Caco-2 (cell line): ENCODE data around the gene OLFML3. TPM values are rescaled to one million over a fixed set of nuclear protein-coding genes. Genes with fewer than 3 reads are reported as not detected.

Source experiments
- BruUV-seq: library from RNA; stranded (reverse); fragments of 400-500 nt; replicated peaks from 2 replicates; lab custom pipeline; 2021; lab: Mats Ljungman, UMichigan
- CTCF ChIA-PET: fragments of 300-600 bp; sonication (Branson Sonifier 250); formaldehyde crosslinking; loops from one replicate; lab custom pipeline; 2022; ENCODE audit warnings: antibody characterized with exemption; lab: Charles Lee
- POLR2A ChIA-PET: fragments of 300-600 bp; sonication (Branson Sonifier 250); formaldehyde crosslinking; loops from one replicate; lab custom pipeline; 2022; ENCODE audit warnings: antibody characterized with exemption; lab: Charles Lee
- DNase-seq, 2 experiments: peaks; one replicate each; pipeline versions ENCODE4 v3.0.0 to v3.0.0-alpha.2; 2020 to 2022
- H3K27me3 ChIP-seq: replicated peaks from 2 replicates; pipeline ENCODE4 v1.6.0; 2011; ENCODE audit warnings: low read length; ENCODE audit not compliant: control insufficient read depth, insufficient read depth
- H3K36me3 ChIP-seq: 2 replicates; pipeline ENCODE4 v1.5.1; 2011; ENCODE audit warnings: low read length; ENCODE audit not compliant: control insufficient read depth, insufficient read depth
- H3K4me1 ChIP-seq: fragments of 250-450 bp; sonication (Bioruptor Pico); 2 replicates; pipeline ENCODE4 v1.5.1; 2020; ENCODE audit warnings: mild to moderate bottlenecking
- H3K4me3 ChIP-seq: 2 replicates; pipeline ENCODE4 v1.5.1; 2011; ENCODE audit warnings: low read depth, mild to moderate bottlenecking, control low read depth, low read length
- H3K9me3 ChIP-seq: fragments of 250-450 bp; sonication (Bioruptor Pico); 2 replicates; pipeline ENCODE4 v1.5.1; 2020; ENCODE audit warnings: mild to moderate bottlenecking, moderate library complexity
- H3K27ac Mint-ChIP-seq: one replicate; pipeline ENCODE4 v1.8.0; 2022; ENCODE audit warnings: mixed read lengths; ENCODE audit not compliant: unreplicated experiment
- H3K27me3 Mint-ChIP-seq: one replicate; pipeline ENCODE4 v1.8.0; 2022; ENCODE audit warnings: mixed read lengths; ENCODE audit not compliant: insufficient read depth, unreplicated experiment
- H3K36me3 Mint-ChIP-seq: one replicate; pipeline ENCODE4 v1.8.0; 2022; ENCODE audit warnings: mild to moderate bottlenecking, mixed read lengths; ENCODE audit not compliant: insufficient read depth, unreplicated experiment
- H3K4me1 Mint-ChIP-seq: one replicate; pipeline ENCODE4 v1.8.0; 2022; ENCODE audit warnings: low read depth, mixed read lengths; ENCODE audit not compliant: unreplicated experiment
- H3K4me3 Mint-ChIP-seq: one replicate; pipeline ENCODE4 v1.8.0; 2022; ENCODE audit warnings: mild to moderate bottlenecking, moderate library complexity, mixed read lengths; ENCODE audit not compliant: unreplicated experiment
- H3K9me3 Mint-ChIP-seq: one replicate; pipeline ENCODE4 v1.8.0; 2022; ENCODE audit warnings: mixed read lengths; ENCODE audit not compliant: unreplicated experiment
- intact Hi-C: fragments of 100-400 bp; cut with micrococcal nuclease; formaldehyde crosslinking; loops from one replicate; pipeline ENCODE4 v1.10.0; 2022; ENCODE audit not compliant: unreplicated experiment
- total RNA-seq: library from RNA; stranded (reverse); gene quantifications from 2 replicates; pipeline ENCODE4 v1.2.3, GENCODE V29; 2022
- TF ChIP-seq, protein P1 (sequence below), 2 experiments: fragments of 200-600 bp in 1 of 2; IDR thresholded peaks; 1 replicate in 1 of 2; 2 replicates in 1 of 2; pipeline versions ENCODE4 v1.5.1 to v1.8.0; 2011 to 2022; ENCODE audit warnings: antibody characterized with exemption in 1 of 2, control low read depth in 1 of 2, inconsistent platforms in 1 of 2, low read depth in 1 of 2, low read length in 1 of 2, mild to moderate bottlenecking in 1 of 2, moderate library complexity in 1 of 2; ENCODE audit not compliant: insufficient read depth in 1 of 2, severe bottlenecking in 1 of 2, unreplicated experiment in 1 of 2

Gene OLFML3
- total RNA-seq, 1 experiment from 2014 or later = 36.5 TPM

DNA sequence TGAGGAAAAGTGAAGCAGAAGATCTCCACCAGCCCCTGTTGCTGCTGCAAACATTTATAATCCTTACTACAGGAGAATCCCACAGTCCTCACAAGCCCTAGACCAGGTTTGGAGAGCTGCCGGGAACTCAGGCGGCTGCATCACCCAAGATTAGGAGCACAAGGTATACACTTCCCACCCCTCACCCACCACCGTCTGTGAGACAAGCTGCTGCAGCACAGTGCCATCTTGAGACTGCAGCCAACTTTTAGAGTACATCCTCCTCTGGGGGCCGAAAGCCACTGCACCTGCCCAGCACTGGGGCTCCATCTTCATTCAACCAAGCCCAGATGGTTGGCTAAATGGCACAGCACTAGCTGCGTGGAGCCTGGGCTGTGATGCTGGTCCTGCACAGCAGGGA is 13.8 kb downstream of the OLFML3 start:
- Mint-ChIP-seq H3K27ac (no peak overlapping the region), H3K4me3 (no peak overlapping the region), H3K36me3 (no peaks in the 10 kb centered on the region), H3K9me3 (no peaks in the 10 kb centered on the region), H3K27me3 (no peaks in the 10 kb centered on the region), H3K4me1 (no peaks in the 10 kb centered on the region)
- no peak for DNase-seq
- ChIA-PET CTCF (no interaction called here), POLR2A (no interaction called here)
- Histone ChIP-seq H3K9me3 (peaks cover 5% of the 10 kb centered on the region), H3K27me3 (no peaks in the 10 kb centered on the region), H3K4me1 (no peaks in the 10 kb centered on the region), H3K36me3 (no peaks in the 10 kb centered on the region), H3K4me3 (no peak overlapping the region)
- intact Hi-C loops = no loop called here
- no TSS peak for BruUV-seq
- TF ChIP-seq, protein P1, sequence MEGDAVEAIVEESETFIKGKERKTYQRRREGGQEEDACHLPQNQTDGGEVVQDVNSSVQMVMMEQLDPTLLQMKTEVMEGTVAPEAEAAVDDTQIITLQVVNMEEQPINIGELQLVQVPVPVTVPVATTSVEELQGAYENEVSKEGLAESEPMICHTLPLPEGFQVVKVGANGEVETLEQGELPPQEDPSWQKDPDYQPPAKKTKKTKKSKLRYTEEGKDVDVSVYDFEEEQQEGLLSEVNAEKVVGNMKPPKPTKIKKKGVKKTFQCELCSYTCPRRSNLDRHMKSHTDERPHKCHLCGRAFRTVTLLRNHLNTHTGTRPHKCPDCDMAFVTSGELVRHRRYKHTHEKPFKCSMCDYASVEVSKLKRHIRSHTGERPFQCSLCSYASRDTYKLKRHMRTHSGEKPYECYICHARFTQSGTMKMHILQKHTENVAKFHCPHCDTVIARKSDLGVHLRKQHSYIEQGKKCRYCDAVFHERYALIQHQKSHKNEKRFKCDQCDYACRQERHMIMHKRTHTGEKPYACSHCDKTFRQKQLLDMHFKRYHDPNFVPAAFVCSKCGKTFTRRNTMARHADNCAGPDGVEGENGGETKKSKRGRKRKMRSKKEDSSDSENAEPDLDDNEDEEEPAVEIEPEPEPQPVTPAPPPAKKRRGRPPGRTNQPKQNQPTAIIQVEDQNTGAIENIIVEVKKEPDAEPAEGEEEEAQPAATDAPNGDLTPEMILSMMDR (IDR thresholded peaks at IDR 0.05; ENCODE audit: insufficient read depth in 1 of 2, low read depth in 1 of 2, low read length in 1 of 2, severe bottlenecking in 1 of 2, unreplicated experiment in 1 of 2) = no peak

- intact Hi-C loops = no loop called here
- no peaks in the 10 kb centered on the region for H3K27me3 ChIP-seq
- no peaks in the 10 kb centered on the region for H3K9me3 Mint-ChIP-seq
- CTCF ChIA-PET = no interaction called here
- TF ChIP-seq, protein P1 (IDR thresholded peaks at IDR 0.05; ENCODE audit: insufficient read depth in 1 of 2, low read depth in 1 of 2, low read length in 1 of 2, severe bottlenecking in 1 of 2, unreplicated experiment in 1 of 2) = no peak
- H3K36me3 Mint-ChIP-seq = no peaks in the 10 kb centered on the region
- no peaks in the 10 kb centered on the region for H3K4me1 ChIP-seq
- no peaks in the 10 kb centered on the region for H3K36me3 ChIP-seq
- no peak overlapping the region for H3K4me3 Mint-ChIP-seq
- DNase-seq = no peak
- H3K4me3 ChIP-seq = no peak overlapping the region
- no peaks in the 10 kb centered on the region for H3K4me1 Mint-ChIP-seq
- no peaks in the 10 kb centered on the region for H3K27me3 Mint-ChIP-seq
- no peak overlapping the region for H3K27ac Mint-ChIP-seq
- BruUV-seq = no TSS peak
- POLR2A ChIA-PET = no interaction called here
- peaks cover 5% of the 10 kb centered on the region for H3K9me3 ChIP-seq
Observed at GRCh38 chr1:113993766-113994165, 14.5 kb downstream of the OLFML3 start.

GRCh38 chr1:113995382-113995781 is 16.1 kb downstream of the OLFML3 start:
- Mint-ChIP-seq H3K36me3 (no peaks in the 10 kb centered on the region), H3K4me1 (no peaks in the 10 kb centered on the region), H3K4me3 (no peak overlapping the region), H3K9me3 (no peaks in the 10 kb centered on the region), H3K27me3 (no peaks in the 10 kb centered on the region), H3K27ac (no peak overlapping the region)
- CTCF ChIA-PET = no interaction called here
- Histone ChIP-seq H3K9me3 (peaks cover 5% of the 10 kb centered on the region), H3K27me3 (no peaks in the 10 kb centered on the region), H3K4me1 (no peaks in the 10 kb centered on the region), H3K36me3 (no peaks in the 10 kb centered on the region), H3K4me3 (no peak overlapping the region)
- no TSS peak for BruUV-seq
- intact Hi-C loops = no loop called here
- TF ChIP-seq, protein P1 (IDR thresholded peaks at IDR 0.05; ENCODE audit: insufficient read depth in 1 of 2, low read depth in 1 of 2, low read length in 1 of 2, severe bottlenecking in 1 of 2, unreplicated experiment in 1 of 2) = no peak
- POLR2A ChIA-PET = no interaction called here
- DNase-seq = no peak
